HG02759 (cell line): ENCODE data around the gene MXD4.
"Not testable (repeated sequence)": the region's sequence is repeated elsewhere in the genome, so short reads cannot be mapped to it uniquely, and the experiment has no call there.

Source experiments
- ATAC-seq: cut with Tn5 transposase; IDR thresholded peaks from one replicate; pipeline ENCODE4 v1.9.1; 2021; ENCODE audit warnings: mild to moderate bottlenecking, moderate library complexity; ENCODE audit not compliant: unreplicated experiment

MXD4 gene

GRCh38 chr4:2276581-2277325, 14.8 kb upstream of the MXD4 start:
- ATAC-seq = no peak

- ATAC-seq = no peak
Measured at GRCh38 chr4:2275546-2276251, 13.8 kb upstream of the MXD4 start.

GRCh38 chr4:2275044-2275397, 13.1 kb upstream of the MXD4 start:
- not testable (repeated sequence) for ATAC-seq

GRCh38 chr4:2274320-2275043, 12.6 kb upstream of the MXD4 start:
- ATAC-seq = no peak

GRCh38 chr4:2273657-2274319, 11.9 kb upstream of the MXD4 start:
- ATAC-seq = no peak

GRCh38 chr4:2273221-2273620, 11.3 kb upstream of the MXD4 start:
- ATAC-seq = no peak

GRCh38 chr4:2272828-2273120, 10.9 kb upstream of the MXD4 start:
- ATAC-seq = no peak

- no peak for ATAC-seq
Measured at GRCh38 chr4:2272026-2272827, 10.3 kb upstream of the MXD4 start.

- ATAC-seq = no peak
Measured at GRCh38 chr4:2271279-2272025, 9.5 kb upstream of the MXD4 start.

- ATAC-seq = no peak
Measured at GRCh38 chr4:2270341-2271165, 8.6 kb upstream of the MXD4 start.

GRCh38 chr4:2269618-2270163, 7.8 kb upstream of the MXD4 start:
- ATAC-seq = no peak

- ATAC-seq = no peak
Measured at GRCh38 chr4:2269206-2269531, 7.3 kb upstream of the MXD4 start.

GRCh38 chr4:2268357-2269205, 6.7 kb upstream of the MXD4 start:
- no peak for ATAC-seq

GRCh38 chr4:2267841-2268240, 5.9 kb upstream of the MXD4 start:
- ATAC-seq = no peak

GRCh38 chr4:2267320-2267811, 5.5 kb upstream of the MXD4 start:
- ATAC-seq = no peak

GRCh38 chr4:2266821-2267220, 4.9 kb upstream of the MXD4 start:
- ATAC-seq = no peak

- no peak for ATAC-seq
Measured at GRCh38 chr4:2266181-2266580, 4.3 kb upstream of the MXD4 start.
